IPS DF 4.7 (cell line): Measurements from ENCODE around the gene KCNB1.
A peak's percentile ranks its signal among the peaks of the same experiment; 100 is the strongest.

Source experiments
- DNase-seq: peaks from one replicate; pipeline ENCODE4 v3.0.0-alpha.2; 2013; ENCODE audit warnings: low spot score; ENCODE audit errors: extremely low read depth

The KCNB1 gene

GRCh38 chr20:49482621-49483017 lies at the start of gene KCNB1:
KCNB1 (minus strand) TSS chr20:49482668; CDS start chr20:49482480, 188 bp downstream.
- no peak for DNase-seq

- DNase-seq: no peak
Observed at GRCh38 chr20:49529470-49529869, 47.0 kb upstream of the KCNB1 start.

GRCh38 chr20:49526568-49526967 lies 44.1 kb upstream of the KCNB1 start:
- DNase-seq: no peak

- no peak for DNase-seq
Observed at GRCh38 chr20:49526056-49526455, 43.6 kb upstream of the KCNB1 start.

GRCh38 chr20:49523767-49524360 lies 41.4 kb upstream of the KCNB1 start:
- DNase-seq: no peak

GRCh38 chr20:49521356-49521755 lies 38.9 kb upstream of the KCNB1 start:
- DNase-seq: no peak

- no peak for DNase-seq
Observed at GRCh38 chr20:49519777-49520359, 37.4 kb upstream of the KCNB1 start.

- no peak for DNase-seq
Observed at GRCh38 chr20:49519212-49519712, 36.8 kb upstream of the KCNB1 start.

- no peak for DNase-seq
Observed at GRCh38 chr20:49518576-49518975, 36.1 kb upstream of the KCNB1 start.

GRCh38 chr20:49517805-49518100 lies 35.3 kb upstream of the KCNB1 start:
- DNase-seq: no peak

- DNase-seq: no peak
Observed at GRCh38 chr20:49516916-49517804, 34.7 kb upstream of the KCNB1 start.

- DNase-seq: no peak
Observed at GRCh38 chr20:49515586-49515985, 33.1 kb upstream of the KCNB1 start.

- no peak for DNase-seq
Observed at GRCh38 chr20:49513517-49513916, 31.0 kb upstream of the KCNB1 start.

GRCh38 chr20:49513009-49513408 lies 30.5 kb upstream of the KCNB1 start:
- no peak for DNase-seq

GRCh38 chr20:49511788-49512525 lies 29.5 kb upstream of the KCNB1 start:
- no peak for DNase-seq

- no peak for DNase-seq
Observed at GRCh38 chr20:49510562-49511122, 28.2 kb upstream of the KCNB1 start.

- peak; percentile 14 for DNase-seq
Observed at GRCh38 chr20:49508435-49509199, 26.1 kb upstream of the KCNB1 start.

- no peak for DNase-seq
Observed at GRCh38 chr20:49507741-49508434, 25.4 kb upstream of the KCNB1 start.

GRCh38 chr20:49505518-49505917 lies 23.1 kb upstream of the KCNB1 start:
- no peak for DNase-seq

- no peak for DNase-seq
Observed at GRCh38 chr20:49503176-49503575, 20.7 kb upstream of the KCNB1 start.
